ENCODE measurements around the gene CRKL. TPM values are rescaled to one million over a fixed set of nuclear protein-coding genes. Genes with fewer than 3 reads are reported as not detected.
"Not testable (repeated sequence)": the region's sequence is repeated elsewhere in the genome, so short reads cannot be mapped to it uniquely, and the experiment has no call there.

Gene CRKL
- total RNA-seq, 2 experiments from 2014 or later, result 91.0 to 92.9 TPM

GRCh38 chr22:20931126-20931654 is 14.0 kb downstream of the CRKL start:
- no peaks in the 10 kb centered on the region for H3K9me3 Mint-ChIP-seq
- ATAC-seq (ENCODE audit: low read depth) (no peak), DNase-seq (no peak)
- POLR2A ChIA-PET, result no interaction called here
- peaks cover 31% of the 10 kb centered on the region for H3K36me3 Mint-ChIP-seq
- peaks cover 16% of the 10 kb centered on the region for H3K4me1 Mint-ChIP-seq
- no peak overlapping the region for H3K27ac Mint-ChIP-seq
- H3K4me3 Mint-ChIP-seq, result no peak overlapping the region
- no peaks in the 10 kb centered on the region for H3K27me3 Mint-ChIP-seq

- peaks cover 31% of the 10 kb centered on the region for H3K36me3 Mint-ChIP-seq
- no peak overlapping the region for H3K4me3 Mint-ChIP-seq
- H3K9me3 Mint-ChIP-seq, result no peaks in the 10 kb centered on the region
- POLR2A ChIA-PET, result no interaction called here
- H3K4me1 Mint-ChIP-seq, result peaks cover 23% of the 10 kb centered on the region
- no peaks in the 10 kb centered on the region for H3K27me3 Mint-ChIP-seq
- no peak for DNase-seq
- no peak overlapping the region for H3K27ac Mint-ChIP-seq
- no peak for ATAC-seq (ENCODE audit: low read depth)
Measured at GRCh38 chr22:20933910-20934309, 16.7 kb downstream of the CRKL start.

- DNase-seq; H3K27ac Mint-ChIP-seq; H3K4me3 Mint-ChIP-seq; POLR2A ChIA-PET; H3K9me3 Mint-ChIP-seq; H3K27me3 Mint-ChIP-seq; ATAC-seq (ENCODE audit: low read depth): not testable (repeated sequence)
- H3K4me1 Mint-ChIP-seq, result peaks cover 23% of the 10 kb centered on the region
- peaks cover 27% of the 10 kb centered on the region for H3K36me3 Mint-ChIP-seq
Measured at GRCh38 chr22:20935049-20935448, 17.8 kb downstream of the CRKL start.

GRCh38 chr22:20935780-20936539 is 18.8 kb downstream of the CRKL start:
- H3K27me3 Mint-ChIP-seq; ATAC-seq (ENCODE audit: low read depth); H3K9me3 Mint-ChIP-seq; H3K27ac Mint-ChIP-seq; H3K4me3 Mint-ChIP-seq; DNase-seq: not testable (repeated sequence)
- POLR2A ChIA-PET, result interaction anchor here (0.5 kb wide), 1 partner anchor 1744 kb away, joined by 3 read pairs; no protein-coding TSS in a partner anchor
- peaks cover 24% of the 10 kb centered on the region for H3K36me3 Mint-ChIP-seq
- H3K4me1 Mint-ChIP-seq, result peaks cover 32% of the 10 kb centered on the region

GRCh38 chr22:20937031-20937793 is 20.0 kb downstream of the CRKL start:
- Mint-ChIP-seq H3K4me1 (peaks cover 40% of the 10 kb centered on the region), H3K9me3 (no peaks in the 10 kb centered on the region), H3K4me3 (no peak overlapping the region), H3K27ac (no peak overlapping the region), H3K27me3 (no peaks in the 10 kb centered on the region), H3K36me3 (peaks cover 29% of the 10 kb centered on the region)
- no peak for ATAC-seq (ENCODE audit: low read depth)
- DNase-seq, result no peak
- POLR2A ChIA-PET, result interaction anchor here (0.5 kb wide), 1 partner anchor 730 kb away, joined by 3 read pairs; no protein-coding TSS in a partner anchor

- H3K4me3 Mint-ChIP-seq, result no peak overlapping the region
- ATAC-seq (ENCODE audit: low read depth) (no peak), DNase-seq (no peak)
- peaks cover 32% of the 10 kb centered on the region for H3K36me3 Mint-ChIP-seq
- no peaks in the 10 kb centered on the region for H3K9me3 Mint-ChIP-seq
- no peaks in the 10 kb centered on the region for H3K27me3 Mint-ChIP-seq
- POLR2A ChIA-PET, result no interaction called here
- no peak overlapping the region for H3K27ac Mint-ChIP-seq
- H3K4me1 Mint-ChIP-seq, result peaks cover 44% of the 10 kb centered on the region
Measured at GRCh38 chr22:20937794-20938671, 20.8 kb downstream of the CRKL start.

- H3K9me3 Mint-ChIP-seq; H3K4me3 Mint-ChIP-seq; H3K27me3 Mint-ChIP-seq; DNase-seq; ATAC-seq (ENCODE audit: low read depth); H3K27ac Mint-ChIP-seq: not testable (repeated sequence)
- POLR2A ChIA-PET, result interaction anchor here (0.6 kb wide), 1 partner anchor 46 kb away, joined by 6 read pairs; no protein-coding TSS in a partner anchor
- H3K4me1 Mint-ChIP-seq, result peaks cover 45% of the 10 kb centered on the region
- H3K36me3 Mint-ChIP-seq, result peaks cover 28% of the 10 kb centered on the region
Measured at GRCh38 chr22:20939457-20940185, 22.4 kb downstream of the CRKL start.

- H3K27me3 Mint-ChIP-seq, result no peaks in the 10 kb centered on the region
- no peak overlapping the region for H3K27ac Mint-ChIP-seq
Measured at GRCh38 chr22:20940186-20940651, 23.0 kb downstream of the CRKL start.

GRCh38 chr22:20940904-20941385 is 23.7 kb downstream of the CRKL start:
- H3K27me3 Mint-ChIP-seq, result no peaks in the 10 kb centered on the region
- peaks cover 45% of the 10 kb centered on the region for H3K4me1 Mint-ChIP-seq
- POLR2A ChIA-PET, result no interaction called here
- ATAC-seq (ENCODE audit: low read depth), result no peak
- DNase-seq, result no peak
- no peak overlapping the region for H3K27ac Mint-ChIP-seq
- H3K4me3 Mint-ChIP-seq, result no peak overlapping the region
- H3K36me3 Mint-ChIP-seq, result peaks cover 26% of the 10 kb centered on the region
- no peaks in the 10 kb centered on the region for H3K9me3 Mint-ChIP-seq

More at GRCh38 chr22:20940186-20940651, 23.0 kb downstream of the CRKL start:
- POLR2A ChIA-PET, result no interaction called here
- Mint-ChIP-seq H3K9me3 (no peaks in the 10 kb centered on the region), H3K4me3 (no peak overlapping the region), H3K36me3 (peaks cover 28% of the 10 kb centered on the region), H3K4me1 (peaks cover 45% of the 10 kb centered on the region)
- DNase-seq (no peak), ATAC-seq (ENCODE audit: low read depth) (no peak)

- H3K27me3 Mint-ChIP-seq; POLR2A ChIA-PET; H3K27ac Mint-ChIP-seq; DNase-seq; H3K4me3 Mint-ChIP-seq; H3K9me3 Mint-ChIP-seq; ATAC-seq (ENCODE audit: low read depth): not testable (repeated sequence)
- H3K4me1 Mint-ChIP-seq, result peaks cover 46% of the 10 kb centered on the region
- H3K36me3 Mint-ChIP-seq, result peaks cover 24% of the 10 kb centered on the region
Measured at GRCh38 chr22:20942203-20942902, 25.1 kb downstream of the CRKL start.

GRCh38 chr22:20943104-20943933 is 26.1 kb downstream of the CRKL start:
- POLR2A ChIA-PET, result interaction anchor here (0.7 kb wide), 1 partner anchor 9 kb away, joined by 4 read pairs; no protein-coding TSS in a partner anchor
- ATAC-seq (ENCODE audit: low read depth), result no peak
- no peak for DNase-seq
- H3K4me1 Mint-ChIP-seq, result peaks cover 47% of the 10 kb centered on the region
- H3K9me3 Mint-ChIP-seq, result no peaks in the 10 kb centered on the region
- H3K27me3 Mint-ChIP-seq, result no peaks in the 10 kb centered on the region
- no peak overlapping the region for H3K4me3 Mint-ChIP-seq
- no peak overlapping the region for H3K27ac Mint-ChIP-seq
- H3K36me3 Mint-ChIP-seq, result peaks cover 21% of the 10 kb centered on the region
